HG03432 (cell line): ENCODE results near the gene SLCO3A1.

Experiments used
- ATAC-seq: cut with Tn5 transposase; IDR thresholded peaks from one replicate; pipeline ENCODE4 v1.9.1; 2021; ENCODE audit warnings: mild to moderate bottlenecking, moderate library complexity; ENCODE audit not compliant: unreplicated experiment

Gene SLCO3A1

DNA sequence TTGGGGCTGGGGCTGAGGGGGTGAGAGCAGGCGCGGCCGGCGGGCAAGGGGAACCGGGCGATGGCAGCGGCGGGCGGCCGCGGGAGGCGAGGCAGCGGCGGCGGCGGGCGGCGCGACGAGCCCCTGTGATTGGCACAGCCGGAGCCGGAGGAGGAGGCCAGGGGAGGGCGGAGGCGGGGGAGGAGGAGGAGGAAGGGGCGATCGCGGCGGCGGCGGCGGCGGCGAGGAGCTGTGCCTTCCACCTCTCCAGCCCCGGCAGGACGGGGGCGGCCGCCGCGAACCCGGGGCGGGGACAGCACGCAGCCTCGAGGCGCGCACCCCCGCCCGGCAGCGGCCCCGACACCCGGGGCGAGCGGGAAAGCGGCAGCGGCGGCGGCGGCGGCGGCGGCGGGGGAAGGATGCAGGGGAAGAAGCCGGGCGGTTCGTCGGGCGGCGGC is at the start of gene SLCO3A1:
TSS of gene SLCO3A1 (plus strand) at position 198 of the 437 bp plus-strand sequence.
- peak; percentile 17 for ATAC-seq

DNA sequence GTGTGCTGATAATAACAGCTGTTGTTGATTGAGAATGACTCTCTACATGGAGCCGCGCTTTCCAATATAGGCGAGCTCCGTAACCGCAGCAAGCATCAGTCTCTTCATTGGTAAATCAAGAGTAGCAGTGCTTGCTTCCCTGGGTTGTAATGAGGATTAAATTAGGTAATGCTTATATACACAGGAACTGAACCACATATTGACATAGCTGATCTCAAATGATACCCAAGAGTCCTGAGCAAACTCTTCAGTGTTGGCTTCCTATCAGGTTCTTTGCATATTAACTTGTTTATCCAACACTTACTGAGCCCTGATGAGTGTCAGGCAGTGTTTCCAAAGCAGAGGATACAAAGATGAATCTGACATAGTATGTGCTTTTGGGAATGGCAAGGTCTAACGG is 46.4 kb upstream of the SLCO3A1 start:
- ATAC-seq = no peak

DNA sequence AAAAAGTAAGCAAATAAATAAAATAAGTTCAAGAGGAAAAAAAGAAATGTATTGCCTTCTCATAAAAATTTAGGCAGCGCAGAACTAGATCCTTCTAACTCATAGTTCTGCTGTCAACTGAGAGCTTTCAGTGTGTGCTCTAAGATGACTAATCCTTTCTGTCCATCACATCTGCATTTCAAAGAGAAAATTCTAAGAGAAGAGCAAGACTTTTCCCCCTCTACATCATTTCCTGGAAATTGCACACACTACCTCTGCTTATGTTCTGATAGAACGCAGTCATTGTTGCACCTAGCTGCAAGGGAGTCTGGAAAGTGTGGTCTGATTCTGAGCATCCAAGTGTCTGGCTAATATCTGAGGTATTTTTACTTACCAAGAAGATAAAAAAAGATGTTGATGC is 39.6 kb upstream of the SLCO3A1 start:
- ATAC-seq = no peak

DNA sequence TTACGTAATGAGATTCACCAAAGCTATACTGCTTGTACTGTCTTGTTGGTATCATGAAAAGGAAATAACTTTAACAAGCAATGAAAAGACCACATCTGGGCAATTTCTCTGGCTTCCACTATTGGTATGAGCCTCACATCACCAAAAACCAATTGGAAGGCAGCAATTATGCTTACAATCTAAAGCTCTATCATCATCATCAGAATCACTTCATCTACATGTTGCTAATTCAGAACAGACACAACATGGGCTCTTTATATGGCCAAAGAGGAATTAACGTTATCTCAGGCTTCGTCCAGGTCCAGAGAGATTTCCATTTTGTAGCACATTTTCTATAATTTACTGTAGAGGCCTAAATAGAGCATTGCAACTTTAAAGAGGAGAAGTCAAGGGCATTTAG is 36.6 kb upstream of the SLCO3A1 start:
- ATAC-seq = no peak

DNA sequence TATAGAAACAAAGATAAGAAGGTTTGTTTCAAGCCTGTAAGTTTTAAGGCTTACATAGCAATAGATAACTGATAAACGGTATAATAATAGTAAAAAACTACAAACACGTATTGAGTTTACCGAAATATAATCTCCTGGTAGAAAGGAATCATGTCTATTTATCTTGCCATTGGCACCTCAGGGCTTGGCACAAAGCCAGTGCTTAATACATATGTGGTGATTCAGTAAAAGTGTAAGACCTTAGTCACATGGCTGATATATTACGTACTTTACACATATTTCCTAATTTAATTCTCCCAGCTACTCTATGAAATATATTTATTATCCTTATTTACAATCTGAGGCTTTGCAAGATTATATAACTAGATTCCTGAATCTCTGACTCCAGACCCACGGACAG is 32.0 kb upstream of the SLCO3A1 start:
- no peak for ATAC-seq

DNA sequence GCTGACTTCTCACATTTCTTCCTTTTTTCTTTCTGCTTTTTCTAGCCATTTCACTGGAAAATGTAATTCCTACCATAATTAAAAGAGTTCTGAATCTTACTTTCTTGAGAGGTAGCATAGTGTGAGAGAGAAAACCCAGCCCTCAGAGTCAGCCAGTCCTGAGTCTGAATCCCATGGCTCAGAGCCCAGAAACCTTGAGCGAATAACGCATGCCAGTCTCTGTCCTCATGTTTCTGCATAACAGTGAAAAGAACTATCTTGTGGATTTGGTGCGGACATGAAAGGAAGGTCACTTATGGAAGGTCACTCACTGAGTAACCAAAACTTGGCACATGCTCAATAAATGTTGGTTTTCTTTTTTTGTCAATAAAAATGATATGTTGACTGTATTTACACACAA is 29.3 kb upstream of the SLCO3A1 start:
- ATAC-seq = no peak

DNA sequence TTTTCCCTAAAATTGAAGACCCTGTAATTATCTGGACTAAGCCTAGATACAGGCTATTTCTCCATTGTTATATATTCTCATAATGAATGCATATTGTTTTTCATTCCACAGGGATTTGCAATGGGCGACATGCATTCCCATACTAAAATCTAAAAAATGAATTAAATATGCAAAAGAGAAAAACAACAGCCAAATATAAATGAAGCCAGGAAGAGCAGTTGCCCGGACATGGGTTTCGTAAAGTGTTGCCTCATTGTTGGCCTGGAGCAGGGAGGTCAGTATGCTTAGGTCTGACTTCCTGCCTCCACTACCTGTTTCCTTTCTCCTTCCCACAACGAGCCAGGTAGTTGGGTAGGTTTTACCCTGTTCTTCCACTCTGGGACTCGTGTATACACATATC is 27.1 kb upstream of the SLCO3A1 start:
- no peak for ATAC-seq

DNA sequence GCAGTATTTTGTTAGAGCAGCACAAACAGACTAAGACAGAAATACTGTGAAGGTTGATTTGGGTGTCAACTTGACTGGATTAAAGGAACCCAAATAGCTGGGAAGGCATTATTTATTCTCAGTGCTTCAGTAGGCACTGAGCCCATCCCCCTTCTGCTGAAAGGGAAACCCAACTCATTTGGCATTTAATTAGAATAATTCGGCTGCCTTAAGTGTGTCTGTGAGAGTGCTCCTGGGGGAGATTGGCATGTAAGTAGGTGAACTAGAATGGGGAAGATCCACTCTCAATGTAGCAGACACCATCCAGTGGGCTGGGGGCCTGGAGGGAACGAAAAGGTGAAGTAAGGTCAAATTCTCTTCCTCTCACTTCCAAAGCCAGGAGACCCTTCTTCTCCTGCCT is 20.5 kb upstream of the SLCO3A1 start:
- no peak for ATAC-seq

DNA sequence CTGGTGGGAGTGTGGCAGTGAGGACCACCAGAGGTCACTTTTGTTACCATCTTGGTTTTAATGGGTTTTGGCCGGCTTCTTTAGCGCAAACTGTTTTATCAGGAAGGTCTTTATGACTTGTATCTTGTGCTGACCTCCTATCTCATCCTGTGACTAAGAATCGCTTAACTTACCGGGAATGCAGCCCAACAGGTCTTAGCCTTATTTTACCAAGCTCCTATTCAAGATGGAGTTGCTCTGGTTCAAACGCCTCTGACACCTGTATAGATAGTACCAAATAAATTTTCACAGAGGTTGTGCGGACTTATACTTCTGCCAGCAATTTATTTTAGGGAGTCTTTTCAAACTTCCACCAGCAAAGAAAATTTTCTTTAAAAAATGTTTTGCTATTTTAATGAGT is 13.6 kb upstream of the SLCO3A1 start:
- ATAC-seq = no peak

DNA sequence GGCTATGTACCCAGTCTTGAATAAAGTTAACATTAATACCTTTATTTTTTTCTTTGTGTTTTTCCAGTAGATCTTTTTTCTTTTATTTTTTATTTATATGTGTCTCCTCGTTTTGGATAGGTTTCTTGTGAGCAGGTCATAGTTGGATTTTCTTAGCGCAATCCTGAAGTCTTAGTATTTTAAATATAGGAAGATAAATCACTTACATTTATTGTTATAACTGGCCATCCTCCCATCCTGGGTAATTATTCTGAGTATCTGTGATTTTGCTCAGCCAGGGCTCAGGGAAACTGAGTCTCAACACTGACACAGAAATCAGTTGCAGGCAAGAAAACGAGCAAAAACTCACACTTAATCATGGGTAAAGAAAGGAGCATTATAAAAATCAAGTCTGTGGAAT is 11.6 kb upstream of the SLCO3A1 start:
- ATAC-seq = no peak

DNA sequence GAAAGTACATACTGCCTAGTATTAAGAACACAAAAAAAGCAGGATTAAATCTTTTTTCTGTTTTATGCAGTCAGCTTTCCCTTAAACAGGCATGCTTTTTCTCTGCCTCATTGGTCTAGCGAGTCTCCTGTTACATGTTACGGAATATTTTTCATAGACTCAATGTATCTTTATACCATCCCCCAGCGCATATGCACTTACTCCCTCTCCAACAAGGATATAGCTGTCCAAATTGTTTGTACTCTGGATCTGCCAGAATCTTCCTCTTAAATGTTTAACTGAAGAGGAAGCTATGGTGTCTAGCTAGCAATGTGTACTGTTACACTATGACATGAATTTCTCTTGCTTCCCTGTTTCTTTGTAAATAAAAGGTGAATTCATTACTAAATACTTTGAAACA is 9.2 kb upstream of the SLCO3A1 start:
- no peak for ATAC-seq

DNA sequence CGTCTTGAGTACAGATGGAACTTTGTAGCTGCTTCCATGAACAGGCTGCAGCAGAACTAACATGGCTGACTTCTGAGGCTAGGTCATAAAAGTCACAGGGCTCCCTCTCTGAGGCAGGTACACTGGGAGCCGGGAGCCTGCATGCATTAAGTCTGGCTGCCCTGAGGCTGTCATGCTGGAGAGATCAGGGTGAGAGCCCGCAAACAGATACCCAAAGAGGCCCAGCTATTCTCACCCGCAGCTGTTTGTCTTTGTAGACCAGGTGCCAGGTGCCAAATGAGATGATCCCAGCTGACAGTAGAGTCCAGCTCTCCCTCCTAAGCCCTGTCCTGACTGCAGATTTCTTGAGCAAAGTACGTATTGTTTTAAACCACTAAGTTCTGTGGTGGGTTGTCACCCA is 8.6 kb upstream of the SLCO3A1 start:
- ATAC-seq = no peak

DNA sequence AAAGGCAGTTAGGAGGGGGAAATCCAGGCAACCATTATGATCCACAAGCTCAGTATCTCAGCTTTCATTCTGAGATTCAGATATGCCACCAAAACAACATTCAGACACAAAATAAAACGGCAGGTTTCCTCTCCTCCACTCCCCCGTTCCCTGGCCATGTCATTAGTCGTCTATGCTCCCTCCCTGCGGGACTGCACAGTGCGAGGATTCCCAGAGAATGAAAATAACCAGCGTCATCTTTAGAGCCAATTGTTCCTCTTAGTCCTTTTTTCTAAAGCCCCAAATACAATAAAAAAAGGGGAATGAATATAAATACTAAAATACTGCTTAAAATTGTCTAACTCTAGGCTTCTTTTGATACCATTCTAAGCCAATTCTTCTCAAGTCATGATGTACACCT is 7.8 kb upstream of the SLCO3A1 start:
- ATAC-seq = no peak

DNA sequence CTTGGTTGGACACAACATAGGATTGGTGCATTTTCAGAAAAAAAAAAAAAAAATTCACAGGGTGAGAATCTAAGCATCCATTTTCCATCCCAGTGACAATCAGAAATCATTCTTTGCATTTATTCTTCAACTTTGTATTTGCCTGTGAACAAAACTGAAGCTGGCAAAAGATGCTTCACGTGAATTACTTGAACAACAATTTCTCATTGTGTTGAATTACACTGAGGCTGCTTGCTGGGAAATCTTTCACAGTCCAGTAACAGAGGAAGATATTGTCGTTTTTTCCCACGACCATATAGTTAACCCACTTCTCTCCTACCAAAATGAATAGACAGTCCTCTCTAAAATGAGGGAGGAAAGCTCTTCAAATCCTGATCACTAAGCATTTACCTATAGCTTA is 4.3 kb upstream of the SLCO3A1 start:
- no peak for ATAC-seq

DNA sequence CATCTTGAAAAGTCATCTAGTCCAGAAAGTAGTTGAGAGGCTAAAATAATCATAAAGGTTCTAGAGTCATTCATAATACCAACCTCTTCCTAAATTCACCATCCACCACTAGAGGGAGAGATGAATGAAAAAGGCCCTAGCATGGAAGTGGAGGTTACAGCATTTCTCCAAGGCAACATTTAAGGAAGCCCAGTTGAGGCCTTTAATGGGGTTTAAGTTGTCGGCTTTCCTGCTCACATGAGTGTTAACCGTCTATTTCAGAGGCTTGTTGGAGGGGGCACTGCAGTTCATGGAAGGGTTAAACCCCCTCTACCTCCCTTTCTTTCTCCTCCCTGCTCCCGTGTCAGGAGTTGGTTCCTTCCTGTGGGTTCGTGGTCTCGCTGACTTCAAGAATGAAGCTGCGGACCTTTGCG is 3.8 kb upstream of the SLCO3A1 start:
- ATAC-seq = no peak

DNA sequence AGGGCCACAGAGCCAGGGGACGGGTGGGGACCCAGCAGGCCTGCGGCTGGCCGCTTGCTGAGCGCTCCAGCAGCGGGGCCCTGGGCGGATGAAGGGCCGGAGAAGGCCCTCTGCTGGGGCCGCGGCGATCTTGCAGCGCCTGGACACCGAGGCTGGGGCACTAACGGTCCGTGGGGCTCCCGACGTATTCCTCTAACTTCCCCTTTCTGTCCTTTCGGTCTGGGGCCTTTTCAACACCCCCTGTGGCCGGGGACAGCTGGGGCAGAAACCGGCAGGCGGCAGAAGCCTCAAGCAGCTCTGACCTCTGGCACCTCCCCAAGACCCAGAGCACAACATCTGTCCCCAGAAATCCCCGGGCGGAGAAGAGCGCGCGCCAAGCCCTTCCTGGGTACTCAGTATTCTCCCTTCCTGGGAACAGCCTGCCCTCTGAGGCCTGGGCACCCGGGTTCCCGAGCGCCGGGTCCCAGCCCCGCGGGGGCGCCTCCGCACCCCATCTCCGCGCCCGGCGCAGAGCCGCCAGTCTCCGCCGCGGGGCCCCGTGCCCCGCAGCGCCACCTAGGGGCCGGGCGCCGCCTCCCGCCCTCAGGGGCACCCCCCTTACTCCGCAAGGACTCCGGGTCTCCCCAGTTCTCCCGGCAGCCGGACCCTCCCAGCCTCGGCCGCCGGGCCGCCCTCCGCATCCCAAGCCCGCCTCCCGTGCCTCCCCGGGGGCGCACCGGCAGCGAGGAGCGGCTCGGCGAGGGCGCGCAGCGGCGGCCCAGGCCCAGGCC is 582 bp upstream of the SLCO3A1 start:
- ATAC-seq = peak; percentile 62

DNA sequence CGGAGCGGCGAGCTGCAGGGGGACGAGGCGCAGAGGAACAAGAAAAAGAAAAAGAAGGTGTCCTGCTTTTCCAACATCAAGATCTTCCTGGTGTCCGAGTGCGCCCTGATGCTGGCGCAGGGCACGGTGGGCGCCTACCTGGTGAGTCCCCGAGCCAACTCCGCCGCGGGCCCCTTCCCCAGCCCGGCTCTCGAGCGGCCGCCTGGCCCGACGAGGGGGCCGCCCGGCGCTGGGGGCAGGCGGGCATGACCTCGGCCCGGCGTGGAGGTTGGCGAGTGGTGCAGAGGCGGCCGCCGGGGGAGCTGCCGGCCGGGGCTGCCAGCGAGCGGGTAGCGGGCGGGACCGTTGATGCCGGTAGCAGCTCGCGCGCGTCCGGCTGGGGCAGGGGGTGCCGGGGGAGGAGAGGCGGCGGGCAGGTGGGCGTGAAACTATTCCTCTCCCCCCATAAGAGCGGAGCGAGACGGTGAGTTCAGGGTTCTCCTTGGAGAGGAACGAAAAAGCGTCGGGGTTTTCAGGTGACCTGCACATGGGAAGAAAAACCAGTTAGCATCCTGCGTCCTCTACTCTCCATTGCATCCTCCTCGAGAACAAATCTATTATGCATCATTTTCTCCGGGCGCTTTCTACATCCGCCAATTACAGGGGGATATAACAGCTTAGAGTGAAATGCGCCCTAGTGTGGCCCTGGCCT is 585 bp downstream of the SLCO3A1 start:
- ATAC-seq = no peak

DNA sequence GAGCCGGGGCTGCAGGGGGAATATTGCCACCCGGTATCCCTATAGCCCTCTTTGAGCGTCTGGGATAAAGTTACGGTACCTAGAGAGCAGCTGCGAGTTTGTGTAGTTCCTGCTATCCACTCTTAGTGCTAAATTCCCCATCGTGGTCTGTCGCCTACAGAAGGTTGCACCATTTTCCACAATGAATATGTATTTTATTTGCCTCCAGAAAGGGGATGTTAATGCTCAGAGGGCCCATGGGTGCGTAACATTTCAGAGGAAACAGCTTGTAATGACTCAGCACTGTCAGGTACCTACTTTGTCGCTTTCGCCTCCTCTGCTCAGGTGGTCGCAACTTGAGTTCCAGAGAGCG is 1.1 kb downstream of the SLCO3A1 start:
- no peak for ATAC-seq

DNA sequence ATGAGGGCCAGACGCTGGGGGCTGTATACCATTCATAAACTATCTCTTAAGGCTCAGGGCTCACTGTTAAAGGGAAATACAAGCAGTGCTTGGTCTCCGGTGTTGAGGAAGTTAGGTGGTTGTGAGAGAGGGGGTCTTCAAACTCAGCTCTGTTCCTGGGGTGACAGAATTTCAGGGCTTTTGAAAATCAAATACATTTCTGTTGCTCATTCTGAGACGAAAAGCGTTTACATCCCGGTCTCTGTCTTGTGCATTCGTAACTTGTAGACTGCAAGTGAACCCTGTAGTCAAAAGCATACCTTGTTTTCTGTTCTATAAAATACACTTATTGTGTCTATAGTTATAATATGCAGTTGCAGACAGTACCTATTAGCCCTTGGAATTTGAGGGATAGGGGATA is 1.7 kb downstream of the SLCO3A1 start:
- no peak for ATAC-seq

DNA sequence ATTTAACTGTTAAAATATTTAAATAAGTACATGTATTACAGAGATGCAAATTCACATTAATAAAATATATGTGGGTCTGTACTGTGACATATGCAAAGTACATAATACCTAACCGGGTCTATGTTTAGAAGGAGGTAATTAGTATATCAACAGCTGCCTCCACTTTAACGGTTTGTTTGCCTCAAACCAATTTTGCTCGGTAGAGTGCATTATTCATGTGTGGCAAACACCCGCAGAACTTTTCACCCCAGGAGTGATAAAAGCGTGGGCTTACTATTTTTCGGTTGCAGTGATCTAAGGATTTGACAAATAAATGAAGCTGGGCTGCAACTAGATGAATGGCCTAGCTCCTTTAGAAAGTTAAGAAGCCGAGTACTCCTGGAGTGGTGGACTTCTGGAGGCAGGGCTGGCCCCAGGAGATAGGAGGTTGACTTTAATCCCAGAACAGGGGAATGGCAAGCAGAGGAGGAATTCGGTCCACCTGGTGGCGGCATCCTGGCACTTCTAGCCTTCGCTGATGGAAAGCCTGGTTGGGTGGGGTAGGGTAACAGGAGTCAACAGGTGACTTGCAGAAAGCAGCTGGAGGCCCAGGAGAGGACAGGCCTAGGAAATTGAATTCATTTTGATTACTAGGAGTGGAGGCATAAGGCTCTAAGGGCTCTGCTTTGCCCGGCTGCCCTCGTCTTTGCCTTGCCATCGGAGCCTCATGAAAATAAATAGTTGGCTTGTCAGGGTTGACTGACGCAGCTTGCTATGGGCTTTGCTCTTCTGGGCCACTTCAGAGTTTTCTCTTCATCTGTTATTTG is 2.4 kb downstream of the SLCO3A1 start:
- ATAC-seq = no peak

DNA sequence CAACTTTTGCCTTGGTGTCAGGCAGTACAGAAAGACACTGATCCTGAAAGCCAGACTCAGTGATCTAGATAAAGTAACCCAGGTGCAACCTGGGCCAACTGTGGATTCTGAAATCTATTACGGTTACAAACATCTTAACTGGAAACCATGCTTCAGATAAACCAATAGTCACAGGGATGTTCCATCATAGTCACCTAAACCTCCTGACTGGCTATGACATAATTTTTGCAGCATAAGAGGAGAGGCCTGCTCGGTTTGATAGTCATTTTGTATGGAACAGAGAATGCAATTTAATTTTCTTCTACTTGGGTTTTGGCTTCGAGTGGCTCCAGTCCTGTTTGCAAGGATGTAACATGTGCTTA is 3.7 kb downstream of the SLCO3A1 start:
- ATAC-seq = no peak

DNA sequence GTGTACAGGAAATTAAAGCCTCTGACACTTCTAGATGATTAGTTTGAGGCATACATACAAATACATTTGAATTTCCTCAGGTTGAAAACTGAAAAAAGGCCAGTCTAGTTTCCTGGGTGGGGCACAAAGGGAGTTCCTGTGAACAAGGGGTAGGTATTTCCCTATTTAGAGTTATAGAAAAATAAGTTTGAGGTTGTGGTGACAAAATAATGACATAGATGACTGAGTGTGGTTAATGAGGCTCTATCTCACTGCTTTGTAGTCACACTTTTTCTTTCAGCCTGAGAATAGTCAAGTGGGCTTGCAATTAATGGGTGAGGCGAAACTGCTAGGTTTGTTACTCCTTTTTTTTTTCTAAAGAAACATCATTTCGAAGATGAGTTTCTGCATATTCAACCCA is 4.3 kb downstream of the SLCO3A1 start:
- ATAC-seq = peak; percentile 66
